ENCODE data around the gene CUEDC1. TPM values are rescaled to one million over a fixed set of nuclear protein-coding genes. Genes with fewer than 3 reads are reported as not detected.

The CUEDC1 gene
- total RNA-seq, 3 donors from 2014 or later: 13.0 to 18.0 (median 14.5) TPM

- no peaks in the 10 kb centered on the region for H3K27me3 ChIP-seq
- DNase-seq (ENCODE audit: low spot score in 2 of 2): peak in 1 of 2 donors; percentile 35
- peak overlapping the region; percentile 92 to 98 for H3K27ac ChIP-seq
- H3K9me3 ChIP-seq: no peaks in the 10 kb centered on the region
- no peaks in the 10 kb centered on the region for H3K36me3 ChIP-seq
- TF ChIP-seq CTCF (IDR thresholded peaks at IDR 0.05) (no peak), POLR2A (IDR thresholded peaks at IDR 0.05) (no peak), POLR2AphosphoS5 (IDR thresholded peaks at IDR 0.05) (no peak)
- intact Hi-C loops (cut with DNase I; ENCODE audit: low total_unique reads): no loop called here
- H3K4me1 ChIP-seq: peaks cover 4 to 10% of the 10 kb centered on the region in 2 donors
- peak overlapping the region; percentile 82 to 97 (median 86) for H3K4me3 ChIP-seq
Measured at GRCh38 chr17:57953705-57954396, 1.4 kb downstream of the CUEDC1 start.

GRCh38 chr17:57953219-57953618, 2.0 kb downstream of the CUEDC1 start:
- TF ChIP-seq POLR2AphosphoS5 (IDR thresholded peaks at IDR 0.05) (no peak), CTCF (IDR thresholded peaks at IDR 0.05) (no peak), POLR2A (IDR thresholded peaks at IDR 0.05) (no peak)
- H3K9me3 ChIP-seq: no peaks in the 10 kb centered on the region
- H3K36me3 ChIP-seq: no peaks in the 10 kb centered on the region
- peak overlapping the region in 1 of 2 donors; percentile 98 for H3K27ac ChIP-seq
- no peak for DNase-seq (ENCODE audit: low spot score in 2 of 2)
- H3K27me3 ChIP-seq: no peaks in the 10 kb centered on the region
- no peak overlapping the region for H3K4me3 ChIP-seq
- intact Hi-C loops (cut with DNase I; ENCODE audit: low total_unique reads): no loop called here
- H3K4me1 ChIP-seq: peaks cover 9 to 17% of the 10 kb centered on the region in 2 donors

- intact Hi-C loops (cut with DNase I; ENCODE audit: low total_unique reads): no loop called here
- Histone ChIP-seq H3K27ac (peak overlapping the region; percentile 48 to 92), H3K4me1 (peaks cover 15 to 20% of the 10 kb centered on the region in 2 donors), H3K27me3 (no peaks in the 10 kb centered on the region), H3K36me3 (no peaks in the 10 kb centered on the region), H3K9me3 (no peaks in the 10 kb centered on the region), H3K4me3 (no peak overlapping the region)
- TF ChIP-seq POLR2AphosphoS5 (IDR thresholded peaks at IDR 0.05): no peak
- no peak for TF ChIP-seq CTCF (IDR thresholded peaks at IDR 0.05)
- TF ChIP-seq POLR2A (IDR thresholded peaks at IDR 0.05): no peak
- DNase-seq (ENCODE audit: low spot score in 2 of 2): no peak
Measured at GRCh38 chr17:57949649-57950048, 5.6 kb downstream of the CUEDC1 start.

- Histone ChIP-seq H3K36me3 (no peaks in the 10 kb centered on the region), H3K4me3 (peak overlapping the region in 1 of 3 donors; percentile 19), H3K9me3 (no peaks in the 10 kb centered on the region), H3K27ac (peak overlapping the region; percentile 89 to 92), H3K4me1 (peaks cover 15 to 20% of the 10 kb centered on the region in 2 donors), H3K27me3 (no peaks in the 10 kb centered on the region)
- intact Hi-C loops (cut with DNase I; ENCODE audit: low total_unique reads): no loop called here
- DNase-seq (ENCODE audit: low spot score in 2 of 2): no peak
- peak in 2 of 3 donors; percentile 42 to 50 for TF ChIP-seq POLR2AphosphoS5 (IDR thresholded peaks at IDR 0.05)
- no peak for TF ChIP-seq POLR2A (IDR thresholded peaks at IDR 0.05)
- no peak for TF ChIP-seq CTCF (IDR thresholded peaks at IDR 0.05)
Measured at GRCh38 chr17:57948555-57949420, 6.4 kb downstream of the CUEDC1 start.

GRCh38 chr17:57948169-57948554, 7.0 kb downstream of the CUEDC1 start:
- H3K9me3 ChIP-seq: no peaks in the 10 kb centered on the region
- H3K4me1 ChIP-seq: peaks cover 15 to 20% of the 10 kb centered on the region in 2 donors
- no peak for DNase-seq (ENCODE audit: low spot score in 2 of 2)
- intact Hi-C loops (cut with DNase I; ENCODE audit: low total_unique reads): no loop called here
- peak overlapping the region; percentile 89 to 92 for H3K27ac ChIP-seq
- no peaks in the 10 kb centered on the region for H3K27me3 ChIP-seq
- no peaks in the 10 kb centered on the region for H3K36me3 ChIP-seq
- TF ChIP-seq CTCF (IDR thresholded peaks at IDR 0.05): no peak
- no peak for TF ChIP-seq POLR2AphosphoS5 (IDR thresholded peaks at IDR 0.05)
- H3K4me3 ChIP-seq: peak overlapping the region in 1 of 3 donors; percentile 19
